Epithelial cell of esophagus (primary cell): ENCODE data around the gene GGCT.

ENCODE experiments used
- DNase-seq: peaks from one replicate; pipeline ENCODE4 v3.0.0; 2010; ENCODE audit warnings: low read depth
- H3K4me3 ChIP-seq: 2 replicates; pipeline ENCODE4 v1.5.1; 2011; ENCODE audit warnings: mild to moderate bottlenecking, low read length, control low read depth
- CTCF ChIP-seq: IDR thresholded peaks from 2 replicates; pipeline ENCODE4 v1.5.1; 2011; ENCODE audit warnings: low read depth, mild to moderate bottlenecking, low read length, control low read depth, inconsistent platforms; ENCODE audit not compliant: insufficient read depth; ENCODE audit errors: missing control alignments

GGCT gene

GRCh38 chr7:30468791-30469190 is 35.8 kb downstream of the GGCT start:
- TF ChIP-seq CTCF = no peak
- H3K4me3 ChIP-seq = no peak overlapping the region
- DNase-seq = peak; percentile 61

- H3K4me3 ChIP-seq = no peak overlapping the region
- DNase-seq = no peak
- no peak for TF ChIP-seq CTCF
Observed at GRCh38 chr7:30468041-30468440, 36.6 kb downstream of the GGCT start.

DNA sequence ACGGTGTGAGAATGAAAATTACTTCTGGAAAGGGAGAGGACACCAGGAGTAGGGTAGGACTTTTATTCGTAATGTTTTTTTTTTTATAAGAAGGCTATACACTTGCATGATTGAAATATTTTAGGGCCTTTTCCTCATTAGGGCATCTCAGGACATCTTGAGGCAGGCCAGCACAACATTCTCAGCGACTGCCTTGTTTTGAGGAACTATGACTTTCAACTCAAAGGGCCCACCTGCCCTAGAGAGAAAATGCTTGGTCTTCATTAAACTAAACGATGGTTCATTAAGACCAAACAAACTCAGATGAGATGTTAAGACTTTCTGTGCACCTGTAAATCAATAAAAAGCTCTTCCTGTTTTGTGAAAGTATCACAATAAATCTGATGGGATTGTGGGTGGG is 37.4 kb downstream of the GGCT start:
- no peak overlapping the region for H3K4me3 ChIP-seq
- TF ChIP-seq CTCF = no peak
- no peak for DNase-seq

DNA sequence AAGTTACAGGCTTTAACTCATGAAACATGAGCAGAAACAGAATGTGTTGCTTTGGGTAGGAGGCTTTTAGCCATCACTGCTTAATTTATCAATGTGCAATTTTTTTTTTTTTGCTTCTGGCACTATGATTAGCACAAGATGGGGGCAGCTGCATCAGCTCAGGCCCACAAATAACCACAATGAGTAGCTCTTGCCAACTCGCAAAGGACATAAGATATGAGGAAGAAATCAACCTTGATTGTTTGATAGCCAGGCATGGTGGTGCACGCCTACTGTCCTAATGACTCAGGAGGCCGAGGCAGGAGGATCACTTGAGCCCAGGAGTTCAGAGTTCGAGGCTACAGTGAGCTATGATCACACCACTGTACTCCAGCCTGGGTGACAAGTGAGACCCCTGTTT is 38.4 kb downstream of the GGCT start:
- no peak for DNase-seq

DNA sequence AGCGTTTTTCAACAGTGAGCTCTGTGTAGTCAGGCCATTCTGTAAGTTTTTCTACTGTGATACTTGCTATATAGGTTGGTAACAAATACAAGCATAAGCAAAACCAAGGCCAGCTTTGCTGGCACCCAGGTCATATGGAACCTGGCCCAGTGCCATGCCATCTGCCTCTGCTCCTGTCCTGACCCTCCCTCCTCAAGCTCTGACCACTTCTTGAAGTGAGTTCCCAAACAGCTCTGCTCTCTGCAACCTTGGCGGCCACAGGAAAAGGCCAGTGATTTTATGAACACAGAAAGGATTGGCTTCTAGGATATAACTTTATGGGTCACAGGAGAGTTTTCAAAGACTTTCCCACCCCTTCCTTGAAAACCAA is 38.8 kb downstream of the GGCT start:
- TF ChIP-seq CTCF = no peak
- DNase-seq = no peak
- H3K4me3 ChIP-seq = no peak overlapping the region

More for the DNA sequence above, 38.4 kb downstream of the GGCT start:
- H3K4me3 ChIP-seq = no peak overlapping the region
- TF ChIP-seq CTCF = no peak

GRCh38 chr7:30465046-30465810 is 39.4 kb downstream of the GGCT start:
- DNase-seq = no peak
- no peak overlapping the region for H3K4me3 ChIP-seq
- TF ChIP-seq CTCF = no peak

DNA sequence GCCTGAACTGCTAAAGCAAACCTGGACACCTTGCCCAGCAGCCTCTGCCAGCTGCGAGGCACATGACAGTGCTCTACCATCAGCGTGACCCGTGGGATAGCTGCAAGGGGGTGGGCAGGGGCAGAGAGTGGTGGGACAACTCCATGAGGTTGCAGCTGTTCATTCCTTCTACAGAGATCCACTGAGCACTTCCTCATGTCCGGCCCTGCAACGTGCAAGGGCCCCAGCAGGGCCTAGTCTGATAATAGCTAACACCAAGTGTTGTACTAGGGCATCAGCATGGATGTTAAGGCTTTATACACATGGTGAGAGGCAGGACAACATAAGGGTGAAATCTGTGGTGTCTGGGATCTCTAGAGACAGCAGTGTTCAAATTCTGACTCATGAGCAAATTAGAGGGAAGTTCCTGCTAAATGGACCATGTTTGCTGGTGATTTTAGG is 40.4 kb downstream of the GGCT start:
- TF ChIP-seq CTCF = no peak
- H3K4me3 ChIP-seq = no peak overlapping the region
- DNase-seq = no peak
